Left ventricle myocardium inferior (tissue), 1 donor: ENCODE measurements around the gene PCOLCE2. TPM values are rescaled to one million over a fixed set of nuclear protein-coding genes. Genes with fewer than 3 reads are reported as not detected.

Source experiments
- DNase-seq: peaks from one replicate; pipeline ENCODE4 v3.0.0-alpha.2; 2020
- H3K27ac ChIP-seq: fragments of 200-600 bp; replicated peaks from 2 replicates; pipeline ENCODE4 v1.8.0; 2021
- H3K27me3 ChIP-seq: fragments of 200-600 bp; 2 replicates; pipeline ENCODE4 v1.8.0; 2021; ENCODE audit warnings: low read depth
- H3K36me3 ChIP-seq: fragments of 200-600 bp; 2 replicates; pipeline ENCODE4 v1.8.0; 2021
- H3K4me1 ChIP-seq: fragments of 200-600 bp; 2 replicates; pipeline ENCODE4 v1.8.0; 2021
- H3K4me3 ChIP-seq: fragments of 200-600 bp; 2 replicates; pipeline ENCODE4 v1.8.0; 2021; ENCODE audit warnings: mild to moderate bottlenecking, moderate library complexity
- H3K9me3 ChIP-seq: fragments of 200-600 bp; replicated peaks from 2 replicates; pipeline ENCODE4 v1.8.0; 2021
- intact Hi-C: fragments of 100-400 bp; cut with micrococcal nuclease; formaldehyde crosslinking; loops from one replicate; pipeline ENCODE4 v1.11.0; 2022
- total RNA-seq: library from RNA; stranded (reverse); fragmentation: NEBNext Ultra II Directional; extraction: Animal tissue kit (Norgen Biotek cat#: 25700); gene quantifications from one replicate; pipeline ENCODE4 v1.2.1, GENCODE V29; 2021
- TF ChIP-seq, protein P1 (sequence below): fragments of 200-600 bp; IDR thresholded peaks from 2 replicates; pipeline ENCODE4 v1.8.0; 2021; ENCODE audit warnings: antibody characterized with exemption, mild to moderate bottlenecking, borderline replicate concordance
- donor health status: DM: no; HTN: yes; CAD: no; lungs with severe emphysema.

PCOLCE2 gene
- total RNA-seq, 1 donor from 2014 or later: 74.3 TPM

DNA sequence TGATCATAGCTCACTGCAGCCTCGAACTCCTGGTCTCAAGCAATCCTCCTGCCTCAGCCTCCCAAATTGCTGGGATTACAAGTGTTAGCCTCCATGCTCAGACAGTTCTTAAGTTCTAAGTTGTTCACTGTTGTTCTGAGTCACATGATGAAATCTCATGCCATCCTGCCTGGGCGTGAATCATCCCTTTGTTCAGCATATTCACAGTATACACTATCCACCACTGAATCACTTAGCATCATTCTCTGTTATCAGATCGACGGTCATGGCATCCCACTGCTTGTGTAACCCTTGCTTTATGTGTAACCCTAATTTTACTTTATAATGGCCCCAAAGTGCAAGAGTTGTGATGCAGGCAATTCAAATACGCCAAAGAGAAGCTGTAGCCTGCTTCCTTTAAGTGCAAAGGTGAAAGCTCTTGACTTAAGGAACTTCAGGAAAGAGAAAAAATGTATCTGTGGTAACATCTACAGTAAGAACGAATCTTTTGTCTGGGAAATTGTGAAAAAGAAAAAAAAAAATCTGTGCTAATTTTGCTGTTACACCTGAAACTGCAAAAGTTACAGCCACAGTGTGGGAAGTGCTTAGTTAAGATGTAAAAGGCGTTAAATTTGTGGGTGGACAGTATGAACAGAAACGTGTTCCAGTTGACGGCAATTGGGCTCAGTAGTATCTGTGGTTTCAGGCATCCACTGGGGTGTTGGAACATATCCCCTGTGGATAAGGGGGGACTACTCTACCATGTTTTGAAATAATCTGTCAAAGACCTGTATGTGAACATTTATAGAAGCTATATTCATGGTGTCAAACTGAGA, 80.6 kb downstream of the PCOLCE2 start:
- H3K27ac ChIP-seq: no peak overlapping the region
- TF ChIP-seq, protein P1, sequence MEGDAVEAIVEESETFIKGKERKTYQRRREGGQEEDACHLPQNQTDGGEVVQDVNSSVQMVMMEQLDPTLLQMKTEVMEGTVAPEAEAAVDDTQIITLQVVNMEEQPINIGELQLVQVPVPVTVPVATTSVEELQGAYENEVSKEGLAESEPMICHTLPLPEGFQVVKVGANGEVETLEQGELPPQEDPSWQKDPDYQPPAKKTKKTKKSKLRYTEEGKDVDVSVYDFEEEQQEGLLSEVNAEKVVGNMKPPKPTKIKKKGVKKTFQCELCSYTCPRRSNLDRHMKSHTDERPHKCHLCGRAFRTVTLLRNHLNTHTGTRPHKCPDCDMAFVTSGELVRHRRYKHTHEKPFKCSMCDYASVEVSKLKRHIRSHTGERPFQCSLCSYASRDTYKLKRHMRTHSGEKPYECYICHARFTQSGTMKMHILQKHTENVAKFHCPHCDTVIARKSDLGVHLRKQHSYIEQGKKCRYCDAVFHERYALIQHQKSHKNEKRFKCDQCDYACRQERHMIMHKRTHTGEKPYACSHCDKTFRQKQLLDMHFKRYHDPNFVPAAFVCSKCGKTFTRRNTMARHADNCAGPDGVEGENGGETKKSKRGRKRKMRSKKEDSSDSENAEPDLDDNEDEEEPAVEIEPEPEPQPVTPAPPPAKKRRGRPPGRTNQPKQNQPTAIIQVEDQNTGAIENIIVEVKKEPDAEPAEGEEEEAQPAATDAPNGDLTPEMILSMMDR: no peak

DNA sequence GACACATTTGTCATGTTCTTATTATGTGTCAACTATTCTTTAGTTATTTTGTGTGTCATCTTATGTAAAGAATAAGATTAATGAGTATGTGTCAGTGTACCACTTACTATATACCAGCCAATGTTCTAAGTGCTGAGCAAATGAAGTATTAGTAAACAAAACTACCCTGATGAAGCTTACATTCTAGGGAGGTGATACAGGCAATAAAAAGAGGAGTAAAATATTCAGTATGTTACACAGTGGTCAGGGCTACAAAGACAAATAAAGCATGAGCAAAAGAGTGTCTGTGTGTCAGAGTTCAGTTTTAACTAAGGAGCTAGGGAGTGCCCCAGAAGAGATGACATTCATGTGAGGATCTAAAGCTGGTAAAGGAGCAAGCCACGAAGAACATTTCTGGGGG, 86.0 kb downstream of the PCOLCE2 start:
- no peaks in the 10 kb centered on the region for H3K27me3 ChIP-seq
- TF ChIP-seq, protein P1: no peak
- H3K4me3 ChIP-seq: no peak overlapping the region
- H3K36me3 ChIP-seq: peaks cover 8% of the 10 kb centered on the region
- intact Hi-C loops: no loop called here
- DNase-seq: no peak
- H3K9me3 ChIP-seq: no peaks in the 10 kb centered on the region
- no peak overlapping the region for H3K27ac ChIP-seq
- peaks cover 12% of the 10 kb centered on the region for H3K4me1 ChIP-seq

More for the DNA sequence above, 80.6 kb downstream of the PCOLCE2 start:
- Histone ChIP-seq H3K36me3 (peaks cover under 1% of the 10 kb centered on the region), H3K27me3 (no peaks in the 10 kb centered on the region), H3K4me3 (no peak overlapping the region), H3K9me3 (no peaks in the 10 kb centered on the region), H3K4me1 (peaks cover 16% of the 10 kb centered on the region)
- intact Hi-C loops: no loop called here
- DNase-seq: no peak

DNA sequence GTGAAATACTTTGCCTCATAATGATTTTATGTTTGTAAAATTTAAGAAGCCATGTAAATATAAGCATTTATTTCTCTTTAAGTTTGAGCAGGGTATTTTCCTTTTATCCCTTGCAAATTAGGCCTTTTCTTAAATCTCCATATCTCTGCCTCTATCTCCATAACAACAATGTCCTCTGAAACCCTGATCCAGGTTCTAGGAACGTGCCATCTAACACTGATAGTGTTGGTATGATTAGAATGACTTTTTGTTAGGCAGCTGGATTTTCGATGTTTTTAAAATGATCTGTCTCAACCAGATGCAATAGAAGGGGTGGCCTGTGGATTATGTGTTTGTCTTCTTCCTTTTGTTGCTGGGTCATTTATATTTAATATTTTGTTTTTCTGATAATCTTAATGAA, 87.1 kb downstream of the PCOLCE2 start:
- intact Hi-C loops: no loop called here
- no peak for DNase-seq
- H3K27ac ChIP-seq: no peak overlapping the region
- no peaks in the 10 kb centered on the region for H3K9me3 ChIP-seq
- H3K27me3 ChIP-seq: no peaks in the 10 kb centered on the region
- H3K36me3 ChIP-seq: peaks cover 8% of the 10 kb centered on the region
- H3K4me1 ChIP-seq: peaks cover 12% of the 10 kb centered on the region
- TF ChIP-seq, protein P1: no peak
- no peak overlapping the region for H3K4me3 ChIP-seq

DNA sequence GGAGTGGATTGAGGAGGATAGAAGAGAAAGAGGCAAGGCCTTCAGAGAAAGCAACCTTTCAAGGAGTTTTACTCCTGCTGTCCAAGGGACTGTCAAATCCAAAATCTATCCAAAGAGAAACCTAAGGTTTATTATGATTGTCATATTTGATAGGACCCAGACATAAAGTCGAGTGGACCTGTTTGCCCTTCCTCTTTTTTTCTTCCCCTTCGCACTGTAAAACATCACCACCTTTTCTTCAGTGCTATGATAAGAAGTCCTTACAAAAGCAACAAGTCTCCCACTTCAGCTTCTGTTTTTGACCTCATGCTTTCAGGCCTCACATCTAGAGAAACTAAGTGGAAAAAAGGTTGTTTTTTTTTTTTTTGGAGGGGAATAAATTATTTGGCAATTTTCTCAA, 92.1 kb downstream of the PCOLCE2 start:
- TF ChIP-seq, protein P1: no peak
- no peak overlapping the region for H3K27ac ChIP-seq
- no peaks in the 10 kb centered on the region for H3K27me3 ChIP-seq
- peaks cover 6% of the 10 kb centered on the region for H3K4me1 ChIP-seq
- intact Hi-C loops: no loop called here
- no peaks in the 10 kb centered on the region for H3K9me3 ChIP-seq
- DNase-seq: no peak
- no peak overlapping the region for H3K4me3 ChIP-seq
- H3K36me3 ChIP-seq: no peaks in the 10 kb centered on the region

DNA sequence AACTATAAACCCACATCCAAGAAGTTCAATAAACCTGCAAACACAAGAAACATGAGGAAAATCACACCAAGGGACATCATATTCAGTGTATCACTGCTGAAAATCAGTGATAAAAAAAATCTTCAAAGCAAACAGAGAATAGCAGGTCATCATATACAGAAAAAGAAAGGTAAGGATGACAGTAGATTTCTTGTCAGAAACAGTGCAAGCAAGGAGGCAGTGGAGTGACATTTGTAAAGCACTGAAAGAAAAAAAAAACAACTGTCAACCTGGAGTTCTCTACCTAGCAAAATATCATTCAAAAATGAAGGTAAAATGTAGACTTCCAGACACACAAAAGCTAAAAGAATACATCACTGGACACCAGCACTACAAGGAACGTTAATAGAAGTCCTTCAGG, 93.6 kb downstream of the PCOLCE2 start:
- Histone ChIP-seq H3K36me3 (no peaks in the 10 kb centered on the region), H3K9me3 (no peaks in the 10 kb centered on the region), H3K27ac (no peak overlapping the region), H3K27me3 (no peaks in the 10 kb centered on the region), H3K4me1 (peaks cover 6% of the 10 kb centered on the region), H3K4me3 (no peak overlapping the region)
- DNase-seq: no peak
- TF ChIP-seq, protein P1: no peak
- intact Hi-C loops: no loop called here
